IPS DF 6.9 (cell line): ENCODE measurements around the gene FASN.

Experiments used
- DNase-seq: peaks from one replicate; pipeline ENCODE4 v3.0.0-alpha.2; 2013; ENCODE audit warnings: low read depth, low spot score
- H3K27ac ChIP-seq: one replicate; pipeline ENCODE4 v1.5.1; 2013; ENCODE audit warnings: low read length, control low read depth
- H3K27me3 ChIP-seq: 2 replicates; pipeline ENCODE4 v1.6.1; 2013; ENCODE audit warnings: mild to moderate bottlenecking, low read length; ENCODE audit not compliant: control insufficient read depth, insufficient read depth
- H3K36me3 ChIP-seq: 2 replicates; pipeline ENCODE4 v1.6.1; 2013; ENCODE audit warnings: low read length; ENCODE audit not compliant: control insufficient read depth, insufficient read depth
- H3K4me1 ChIP-seq: 2 replicates; pipeline ENCODE4 v1.6.1; 2013; ENCODE audit warnings: low read length; ENCODE audit not compliant: control insufficient read depth, insufficient read depth
- H3K4me3 ChIP-seq: 2 replicates; pipeline ENCODE4 v1.5.1; 2013; ENCODE audit warnings: mild to moderate bottlenecking, low read length
- H3K9me3 ChIP-seq: 2 replicates; pipeline ENCODE4 v1.6.1; 2013; ENCODE audit warnings: low read length, inconsistent platforms; ENCODE audit not compliant: control insufficient read depth, insufficient read depth
- WGBS: extraction: QIAGEN DNeasy Blood & Tissue Kit; methylation state at CpG from one replicate; pipeline ENCODE4 v1.1.7; 2013; ENCODE audit warnings: mixed read lengths, missing lambda C conversion rate; ENCODE audit not compliant: insufficient read length, insufficient coverage; 5-methylcytosine and 5-hydroxymethylcytosine counted together

FASN gene

DNA sequence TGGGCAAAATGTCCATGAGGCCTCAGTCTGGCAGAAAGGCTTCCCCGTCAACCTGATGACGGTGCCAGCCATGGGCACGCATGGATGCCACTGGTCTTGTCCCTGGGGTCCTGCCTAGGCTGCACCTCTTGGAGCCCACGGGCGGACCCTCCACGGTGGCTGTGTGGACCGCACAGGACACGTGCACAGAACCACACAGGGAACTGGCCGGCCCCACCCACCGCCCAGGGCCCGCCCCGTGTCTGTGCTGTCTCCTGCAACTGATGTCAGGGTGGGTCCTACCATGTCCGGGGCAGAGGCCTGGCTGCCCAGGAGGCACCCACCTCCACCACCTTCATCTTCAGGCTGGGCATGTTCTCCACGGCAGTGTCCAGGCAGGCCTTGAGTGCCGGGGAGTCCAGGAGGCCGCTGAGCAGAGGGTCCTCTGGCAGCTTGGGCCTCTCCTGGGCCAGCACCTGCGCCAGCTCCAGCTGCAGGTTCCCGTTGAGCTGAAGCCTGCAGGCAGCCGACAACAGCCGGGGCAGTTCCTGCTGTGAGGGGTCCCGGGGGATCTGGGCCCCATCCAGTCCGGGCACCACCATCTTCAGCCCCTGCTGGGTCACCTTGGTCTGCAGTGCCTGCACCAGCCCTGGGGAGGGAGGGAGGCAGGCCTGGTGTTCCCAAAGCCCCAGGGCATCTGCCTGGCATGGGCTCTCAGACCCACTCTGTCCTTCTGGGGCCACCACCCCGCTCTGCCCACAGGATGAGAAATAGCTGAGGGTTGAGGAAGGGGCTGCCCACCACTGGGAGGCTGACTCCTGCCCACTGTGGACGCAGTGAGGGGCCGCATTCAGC lies 11.9 kb downstream of the FASN start:
- Histone ChIP-seq H3K4me1 (no peaks in the 10 kb centered on the region), H3K36me3 (peaks cover 99% of the 10 kb centered on the region), H3K27me3 (no peaks in the 10 kb centered on the region), H3K9me3 (no peaks in the 10 kb centered on the region), H3K4me3 (no peak overlapping the region), H3K27ac (no peak overlapping the region)
- no CpG with 5 or more reads among the region's 25 CpGs for WGBS
- no peak for DNase-seq

DNA sequence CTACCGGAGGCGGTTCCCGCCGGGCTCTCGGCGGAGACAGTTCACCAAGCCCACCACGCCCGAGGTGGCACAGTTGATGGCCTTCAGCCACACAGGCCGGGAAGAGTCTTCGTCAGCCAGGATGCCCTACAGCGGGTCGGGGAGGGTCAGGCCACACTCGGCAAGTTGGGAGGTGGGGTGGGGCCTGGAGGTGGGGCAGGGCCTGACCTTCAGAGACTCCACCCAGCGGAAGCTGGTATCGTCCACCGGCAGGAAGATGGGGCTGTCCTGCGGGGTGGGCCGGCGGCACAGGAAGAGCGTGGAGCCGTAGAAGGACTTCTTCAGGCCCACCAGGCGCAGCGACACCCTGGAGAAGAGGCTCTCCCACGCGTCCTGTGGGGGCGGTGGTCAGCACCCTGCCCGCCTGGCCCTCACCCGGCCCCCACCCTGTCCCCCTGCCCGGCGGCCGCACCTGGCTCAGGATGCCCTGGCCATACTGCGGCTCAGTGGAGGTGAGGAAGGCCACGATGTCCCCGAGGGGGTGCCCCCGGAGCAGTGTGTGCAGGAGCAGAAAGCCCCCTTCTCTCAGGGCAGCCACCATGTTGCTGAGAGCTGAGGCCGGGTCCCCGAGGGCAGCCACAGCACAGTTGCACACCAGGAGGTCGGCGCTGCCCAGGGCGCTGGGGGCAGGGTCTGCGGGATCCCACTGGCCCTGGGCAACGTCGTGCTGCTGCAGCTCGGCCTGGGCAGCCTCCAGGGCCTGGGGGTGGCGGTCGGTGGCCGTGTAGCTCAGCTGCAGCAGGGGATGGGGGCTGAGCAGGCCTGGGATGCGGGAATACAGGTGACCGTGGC lies 12.8 kb downstream of the FASN start:
- no CpG with 5 or more reads among the region's 49 CpGs for WGBS
- no peak overlapping the region for H3K4me3 ChIP-seq
- H3K4me1 ChIP-seq, result no peaks in the 10 kb centered on the region
- H3K27ac ChIP-seq, result no peak overlapping the region
- no peak for DNase-seq
- H3K36me3 ChIP-seq, result peaks cover 99% of the 10 kb centered on the region
- no peaks in the 10 kb centered on the region for H3K9me3 ChIP-seq
- H3K27me3 ChIP-seq, result no peaks in the 10 kb centered on the region

DNA sequence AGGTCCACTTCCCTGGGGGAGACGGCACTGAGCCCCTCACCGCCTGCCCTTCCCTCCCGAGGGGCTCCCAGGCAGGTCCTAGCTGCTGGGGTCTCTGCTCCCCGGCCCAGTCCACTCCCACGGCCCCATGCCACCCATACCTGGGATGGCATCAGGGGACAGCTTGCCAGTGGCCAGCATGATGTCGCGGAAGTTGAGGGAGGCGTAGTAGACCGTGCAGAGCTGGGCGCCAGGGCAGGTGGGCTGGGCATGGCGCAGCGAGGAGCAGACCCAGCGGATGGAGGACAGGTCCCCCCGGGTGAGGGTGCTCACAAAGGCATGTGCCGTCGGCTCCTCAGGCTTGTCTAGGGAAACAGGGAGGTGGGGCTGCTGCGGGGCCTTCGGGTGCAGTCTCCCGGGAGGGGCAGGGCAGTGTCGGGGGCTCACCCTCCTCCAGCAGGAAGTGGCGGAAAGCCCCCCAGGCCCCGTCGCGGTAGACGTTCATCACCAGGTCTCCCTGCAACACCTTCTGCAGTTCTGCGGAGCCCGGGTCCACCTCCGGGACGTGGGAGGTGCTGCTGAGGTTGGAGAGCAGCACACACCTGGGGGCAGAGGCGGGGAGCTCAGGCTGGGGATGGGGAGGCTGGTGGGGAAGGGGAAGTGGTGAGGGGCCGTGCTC lies 13.5 kb downstream of the FASN start:
- Histone ChIP-seq H3K9me3 (no peaks in the 10 kb centered on the region), H3K4me3 (no peak overlapping the region), H3K36me3 (peaks cover 96% of the 10 kb centered on the region), H3K27ac (no peak overlapping the region), H3K4me1 (no peaks in the 10 kb centered on the region), H3K27me3 (no peaks in the 10 kb centered on the region)
- WGBS, result no CpG with 5 or more reads among the region's 31 CpGs
- DNase-seq, result no peak

DNA sequence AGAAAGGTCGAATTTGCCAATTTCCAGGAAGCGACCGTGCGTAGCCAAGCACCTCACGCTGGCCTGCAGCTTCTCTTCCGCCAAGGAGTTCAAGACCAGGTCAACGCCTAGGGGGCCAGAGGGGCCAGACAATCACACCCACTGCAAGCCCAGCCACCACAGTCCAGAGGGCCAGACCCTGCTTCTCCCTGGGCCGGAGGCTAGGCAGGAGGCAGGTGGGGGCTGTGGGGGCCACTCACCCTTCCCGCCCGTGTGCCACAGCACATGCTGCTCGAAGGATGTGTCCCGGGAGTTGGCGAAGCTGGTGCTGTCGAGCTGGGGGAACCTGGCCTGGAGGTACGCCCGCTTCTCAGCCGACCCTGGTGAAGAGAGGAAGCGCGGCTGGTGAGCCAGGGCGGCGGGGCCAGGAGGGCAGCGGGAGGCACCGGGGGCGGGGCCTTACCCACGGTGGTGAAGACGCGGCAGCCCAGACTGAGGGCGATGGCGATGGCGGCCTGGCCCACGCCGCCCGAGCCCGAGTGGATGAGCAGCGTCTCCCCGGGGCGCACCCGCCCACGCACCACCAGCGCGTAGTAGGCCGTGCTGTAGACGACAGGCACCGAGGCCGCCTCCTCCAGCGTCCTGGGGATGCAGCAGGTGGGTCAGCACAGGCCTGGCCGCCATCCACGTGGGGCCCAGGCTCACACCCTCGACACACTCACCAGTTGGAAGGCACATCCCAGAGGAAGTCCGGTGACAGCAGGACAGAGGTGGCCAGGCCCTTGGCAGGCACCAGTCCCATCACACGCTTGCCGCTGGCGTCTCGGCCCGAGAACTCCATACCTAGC lies 14.3 kb downstream of the FASN start:
- no CpG with 5 or more reads among the region's 55 CpGs for WGBS
- DNase-seq, result no peak
- no peaks in the 10 kb centered on the region for H3K27me3 ChIP-seq

DNA sequence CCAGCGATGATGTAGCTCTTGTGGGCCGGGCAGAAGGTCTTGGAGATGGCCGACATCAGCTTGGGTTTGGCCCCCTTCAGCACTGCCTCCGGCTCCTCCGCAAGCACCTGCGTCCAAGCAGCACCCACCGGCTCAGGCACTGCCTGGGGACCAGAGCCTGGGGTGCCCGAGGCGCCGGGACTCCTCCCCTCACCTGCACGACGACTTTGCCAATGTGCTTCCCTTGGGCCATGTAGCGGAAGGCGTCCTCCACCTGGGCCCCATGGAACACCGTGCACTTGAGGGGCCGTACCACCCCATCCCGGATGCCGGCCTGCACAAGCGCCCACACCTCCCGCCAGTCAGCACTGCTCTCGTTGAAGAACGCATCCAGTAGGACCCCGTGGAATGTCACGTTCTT lies 15.0 kb downstream of the FASN start:
- no peak overlapping the region for H3K4me3 ChIP-seq
- no peaks in the 10 kb centered on the region for H3K27me3 ChIP-seq
- H3K27ac ChIP-seq, result no peak overlapping the region
- peaks cover 92% of the 10 kb centered on the region for H3K36me3 ChIP-seq
- H3K9me3 ChIP-seq, result no peaks in the 10 kb centered on the region
- DNase-seq, result no peak
- WGBS, result no CpG with 5 or more reads among the region's 24 CpGs
- no peaks in the 10 kb centered on the region for H3K4me1 ChIP-seq

More for the DNA sequence above, 14.3 kb downstream of the FASN start:
- Histone ChIP-seq H3K4me1 (no peaks in the 10 kb centered on the region), H3K36me3 (peaks cover 95% of the 10 kb centered on the region), H3K9me3 (no peaks in the 10 kb centered on the region), H3K27ac (no peak overlapping the region), H3K4me3 (no peak overlapping the region)

- H3K4me1 ChIP-seq, result no peaks in the 10 kb centered on the region
- DNase-seq, result no peak
- no peak overlapping the region for H3K27ac ChIP-seq
- no peaks in the 10 kb centered on the region for H3K9me3 ChIP-seq
- no CpG with 5 or more reads among the region's 19 CpGs for WGBS
- no peak overlapping the region for H3K4me3 ChIP-seq
- no peaks in the 10 kb centered on the region for H3K27me3 ChIP-seq
- peaks cover 90% of the 10 kb centered on the region for H3K36me3 ChIP-seq
Measured at GRCh38 chr17:82082456-82082855, 15.6 kb downstream of the FASN start.

DNA sequence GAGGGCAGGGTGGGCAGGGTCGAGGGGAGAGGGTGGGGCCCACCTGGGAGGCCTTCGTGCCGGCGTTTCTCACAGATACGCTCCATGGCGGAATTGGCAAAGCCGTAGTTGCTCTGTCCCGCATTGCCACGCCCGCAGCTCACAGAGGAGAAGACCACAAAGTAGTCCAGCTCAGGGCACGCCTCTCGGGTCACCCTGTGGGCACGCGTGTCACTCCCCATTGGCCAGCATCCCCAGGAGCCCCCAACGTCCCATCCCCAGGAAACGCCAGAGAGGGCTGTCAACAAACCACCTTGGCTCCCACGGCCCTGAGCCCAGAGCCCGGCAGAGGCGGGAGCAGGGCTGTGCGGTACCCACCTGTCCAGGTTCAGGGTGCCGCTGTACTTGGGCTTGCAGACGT lies 16.1 kb downstream of the FASN start:
- DNase-seq, result no peak
- Histone ChIP-seq H3K36me3 (peaks cover 85% of the 10 kb centered on the region), H3K4me1 (peaks cover 1% of the 10 kb centered on the region; the same call in 1 of the 2 replicates), H3K4me3 (no peak overlapping the region), H3K9me3 (no peaks in the 10 kb centered on the region), H3K27me3 (no peaks in the 10 kb centered on the region), H3K27ac (no peak overlapping the region)
- WGBS, result no CpG with 5 or more reads among the region's 22 CpGs

DNA sequence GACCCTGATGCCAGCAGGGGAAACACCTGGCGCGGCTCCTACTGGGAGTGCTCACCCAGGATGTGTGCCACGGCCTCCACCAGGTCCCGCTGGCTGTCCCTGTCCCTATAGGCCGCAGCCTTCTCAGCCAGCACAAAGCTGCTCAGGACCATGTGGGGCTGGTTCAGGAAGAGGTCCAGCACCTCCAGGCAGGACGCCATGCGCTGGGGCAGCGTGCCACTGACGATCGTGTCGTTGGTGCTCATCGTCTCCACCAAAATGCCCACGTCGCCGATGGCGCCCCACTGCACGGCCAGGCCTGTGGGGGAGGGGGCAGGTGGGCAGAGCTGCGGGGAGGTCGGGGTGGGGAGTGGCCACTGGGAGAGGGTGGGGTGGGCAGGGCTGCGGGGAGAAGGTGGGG lies 16.5 kb downstream of the FASN start:
- no peaks in the 10 kb centered on the region for H3K9me3 ChIP-seq
- H3K27me3 ChIP-seq, result no peaks in the 10 kb centered on the region
- no peak overlapping the region for H3K27ac ChIP-seq
- no peak for DNase-seq
- no peak overlapping the region for H3K4me3 ChIP-seq
- H3K4me1 ChIP-seq, result peaks cover 1% of the 10 kb centered on the region; the same call in 1 of the 2 replicates
- no CpG with 5 or more reads among the region's 20 CpGs for WGBS
- peaks cover 82% of the 10 kb centered on the region for H3K36me3 ChIP-seq

DNA sequence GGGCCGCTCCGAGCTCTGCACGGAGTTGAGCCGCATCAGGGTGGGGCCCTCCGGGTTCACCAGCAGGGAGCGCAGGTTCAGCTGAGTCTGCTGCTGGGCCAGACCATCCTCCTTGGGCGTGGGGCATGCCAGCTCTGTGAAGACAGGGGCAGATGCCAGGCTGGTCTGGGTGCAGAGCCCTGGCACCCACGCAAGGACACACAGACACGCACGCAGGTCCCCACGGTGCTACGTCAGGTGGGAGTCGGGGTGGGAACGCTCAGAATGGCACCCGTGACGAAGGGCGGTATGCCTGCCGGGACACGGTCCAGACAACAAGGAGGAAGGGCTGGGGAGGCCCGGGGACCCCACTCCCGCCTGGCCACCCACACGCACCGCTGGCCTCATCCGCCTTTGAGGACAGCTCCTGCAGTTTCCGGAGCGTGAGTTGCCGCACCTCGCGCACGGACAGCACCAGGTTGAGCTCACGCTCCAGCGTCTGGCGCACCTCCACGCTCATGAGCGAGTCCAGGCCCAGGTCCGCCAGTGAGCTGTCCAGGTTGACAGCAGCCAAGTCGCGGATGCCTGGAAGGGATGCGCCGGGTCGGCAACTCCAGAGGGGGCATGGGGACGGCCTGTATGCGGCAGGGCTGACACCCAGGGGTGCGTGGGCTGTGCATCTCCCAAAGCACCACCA lies 17.1 kb downstream of the FASN start:
- no peaks in the 10 kb centered on the region for H3K27me3 ChIP-seq
- no peak overlapping the region for H3K4me3 ChIP-seq
- H3K27ac ChIP-seq, result no peak overlapping the region
- H3K4me1 ChIP-seq, result peaks cover 1% of the 10 kb centered on the region; the same call in 1 of the 2 replicates
- no peak for DNase-seq
- H3K36me3 ChIP-seq, result peaks cover 76% of the 10 kb centered on the region
- WGBS, result no CpG with 5 or more reads among the region's 44 CpGs
- H3K9me3 ChIP-seq, result no peaks in the 10 kb centered on the region
